Lung (tissue), 12 donors: ENCODE measurements around the gene BMERB1. TPM values are rescaled to one million over a fixed set of nuclear protein-coding genes. Genes with fewer than 3 reads are reported as not detected.
"Not testable (repeated sequence)": the region's sequence is repeated elsewhere in the genome, so short reads cannot be mapped to it uniquely, and the experiment has no call there.

Experiments used
- ATAC-seq: fragments of 200-7000 bp; cut with Tn5 transposase; one replicate; pipeline ENCODE4 v1.9.1; 2020; ENCODE audit warnings: moderate number of reproducible peaks; ENCODE audit not compliant: insufficient read depth, low FRiP score
- DNase-seq, 3 donors: peaks; one replicate each; pipeline ENCODE4 v3.0.0-alpha.2; 2013 to 2017
- H3K27ac ChIP-seq, 2 donors: one replicate each; pipeline ENCODE4 v1.5.1; 2013; ENCODE audit warnings: mild to moderate bottlenecking in 2 of 2, moderate library complexity in 2 of 2, control low read depth in 1 of 2, inconsistent platforms in 1 of 2, low read depth in 1 of 2, low read length in 1 of 2
- H3K27me3 ChIP-seq, 3 donors: one replicate each; pipeline ENCODE4 v1.5.1; 2013; ENCODE audit warnings: low read length in 2 of 3; ENCODE audit not compliant: control insufficient read depth in 3 of 3, insufficient read depth in 3 of 3
- H3K36me3 ChIP-seq, 4 donors: one replicate each; pipeline ENCODE4 v1.5.1; 2013; ENCODE audit warnings: low read length in 4 of 4, mild to moderate bottlenecking in 1 of 4, moderate library complexity in 1 of 4; ENCODE audit not compliant: control insufficient read depth in 4 of 4, insufficient read depth in 4 of 4
- H3K4me1 ChIP-seq, 5 donors: one replicate each; pipeline ENCODE4 v1.5.1; 2013; ENCODE audit warnings: low read length in 5 of 5, mild to moderate bottlenecking in 2 of 5, moderate library complexity in 1 of 5; ENCODE audit not compliant: control insufficient read depth in 5 of 5, insufficient read depth in 5 of 5
- H3K4me3 ChIP-seq: one replicate; pipeline ENCODE4 v1.5.1; 2013; ENCODE audit warnings: mild to moderate bottlenecking, control low read depth, moderate library complexity
- H3K9ac ChIP-seq, 2 donors: one replicate each; pipeline ENCODE4 v1.5.1; 2013; ENCODE audit warnings: low read length in 2 of 2, control low read depth in 1 of 2; ENCODE audit not compliant: insufficient read depth in 1 of 2
- H3K9me3 ChIP-seq, 4 donors: one replicate each; pipeline ENCODE4 v1.5.1; 2013; ENCODE audit warnings: low read length in 3 of 4, mild to moderate bottlenecking in 1 of 4, moderate library complexity in 1 of 4; ENCODE audit not compliant: control insufficient read depth in 4 of 4, insufficient read depth in 3 of 4
- WGBS, 2 donors: extraction: QIAGEN DNeasy Blood & Tissue Kit; methylation state at CpG; one replicate each; pipeline ENCODE4 v1.1.7; 2013; 5-methylcytosine and 5-hydroxymethylcytosine counted together
- polyA plus RNA-seq, 2 donors: library from polyadenylated mRNA; stranded (reverse); fragments of 200-250 nt; gene quantifications; one replicate each; pipeline ENCODE4 v1.2.1, GENCODE V29; 2013
- total RNA-seq, 2 donors: library from RNA; depleted of rRNA in 1 of 2; stranded (reverse); fragments of >200 nt in 1 of 2; gene quantifications; one replicate each; pipeline ENCODE4 v1.2.1, GENCODE V29; 2014 to 2021
- TF ChIP-seq, protein P1 (sequence below): IDR thresholded peaks from 2 replicates; pipeline ENCODE4 v1.5.1; 2012; ENCODE audit warnings: mild to moderate bottlenecking; ENCODE audit errors: control extremely low read depth, extremely low read depth
- donor health status: control.
- donor health status: control.
- donor health status: Bipolar disorder and iron deficiency.
- donor health status: healthy.
- donor health status: DM: yes; HTN: yes; CAD: no.

Gene BMERB1
- total and polyA plus RNA-seq, 4 donors = 5.6 to 17.5 (median 7.9) TPM

DNA sequence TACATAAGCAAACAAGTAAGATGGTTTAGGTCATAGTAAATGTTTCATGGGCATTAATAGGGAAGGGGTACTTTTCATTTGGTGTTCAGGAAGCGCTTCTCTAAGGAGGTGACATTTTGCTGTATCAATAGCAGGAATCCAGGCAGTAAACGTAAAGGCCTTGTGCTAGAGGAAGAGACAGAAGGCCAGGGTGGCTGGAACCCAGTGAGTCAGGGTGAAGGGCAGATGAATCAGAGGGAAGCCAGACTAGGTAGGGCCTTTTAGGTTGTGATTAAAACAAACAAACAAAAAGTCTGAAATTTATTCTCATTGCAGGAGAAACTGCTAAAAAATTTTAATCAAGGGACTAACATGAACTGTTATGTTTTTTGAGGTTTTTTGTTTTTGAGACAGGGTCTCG lies 6.5 kb downstream of the BMERB1 start:
- DNase-seq = no peak
- Histone ChIP-seq H3K9ac (no peak overlapping the region), H3K4me3 (no peak overlapping the region), H3K27me3 (peaks cover 0 to 1% (median 0%) of the 10 kb centered on the region in 3 donors), H3K4me1 (peaks cover 0 to 10% (median 0%) of the 10 kb centered on the region in 5 donors), H3K36me3 (no peaks in the 10 kb centered on the region), H3K27ac (no peak overlapping the region), H3K9me3 (no peaks in the 10 kb centered on the region)
- 94 to 97% methylated on average over 3 of the region's 3 CpGs for WGBS, 2 donors
- TF ChIP-seq, protein P1, sequence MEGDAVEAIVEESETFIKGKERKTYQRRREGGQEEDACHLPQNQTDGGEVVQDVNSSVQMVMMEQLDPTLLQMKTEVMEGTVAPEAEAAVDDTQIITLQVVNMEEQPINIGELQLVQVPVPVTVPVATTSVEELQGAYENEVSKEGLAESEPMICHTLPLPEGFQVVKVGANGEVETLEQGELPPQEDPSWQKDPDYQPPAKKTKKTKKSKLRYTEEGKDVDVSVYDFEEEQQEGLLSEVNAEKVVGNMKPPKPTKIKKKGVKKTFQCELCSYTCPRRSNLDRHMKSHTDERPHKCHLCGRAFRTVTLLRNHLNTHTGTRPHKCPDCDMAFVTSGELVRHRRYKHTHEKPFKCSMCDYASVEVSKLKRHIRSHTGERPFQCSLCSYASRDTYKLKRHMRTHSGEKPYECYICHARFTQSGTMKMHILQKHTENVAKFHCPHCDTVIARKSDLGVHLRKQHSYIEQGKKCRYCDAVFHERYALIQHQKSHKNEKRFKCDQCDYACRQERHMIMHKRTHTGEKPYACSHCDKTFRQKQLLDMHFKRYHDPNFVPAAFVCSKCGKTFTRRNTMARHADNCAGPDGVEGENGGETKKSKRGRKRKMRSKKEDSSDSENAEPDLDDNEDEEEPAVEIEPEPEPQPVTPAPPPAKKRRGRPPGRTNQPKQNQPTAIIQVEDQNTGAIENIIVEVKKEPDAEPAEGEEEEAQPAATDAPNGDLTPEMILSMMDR = no peak
- no peak for ATAC-seq

DNA sequence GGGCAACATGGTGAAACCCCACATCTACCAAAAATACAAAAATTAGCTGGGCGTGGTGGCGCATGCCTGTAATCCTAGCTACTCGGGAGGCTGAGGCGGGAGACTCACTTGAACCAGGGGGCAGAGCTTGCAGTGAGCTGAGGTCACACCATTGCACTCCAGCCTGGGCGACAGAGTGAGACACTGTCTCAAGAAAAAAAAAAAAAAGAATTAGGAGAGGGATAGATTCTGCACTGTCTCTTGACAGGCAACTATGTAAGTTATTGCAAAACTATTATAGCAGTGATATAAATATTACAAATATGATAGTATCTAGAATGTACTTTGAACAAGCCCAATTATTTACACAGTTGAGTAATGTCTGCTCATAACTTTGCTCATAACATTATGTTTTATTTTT lies 7.8 kb downstream of the BMERB1 start:
- not testable (repeated sequence) for H3K9me3 ChIP-seq, DNase-seq, H3K4me1 ChIP-seq, ATAC-seq, H3K4me3 ChIP-seq, H3K27ac ChIP-seq, H3K9ac ChIP-seq, H3K27me3 ChIP-seq, H3K36me3 ChIP-seq
- WGBS, 2 donors = 88 to 95% methylated on average over 5 of the region's 5 CpGs

DNA sequence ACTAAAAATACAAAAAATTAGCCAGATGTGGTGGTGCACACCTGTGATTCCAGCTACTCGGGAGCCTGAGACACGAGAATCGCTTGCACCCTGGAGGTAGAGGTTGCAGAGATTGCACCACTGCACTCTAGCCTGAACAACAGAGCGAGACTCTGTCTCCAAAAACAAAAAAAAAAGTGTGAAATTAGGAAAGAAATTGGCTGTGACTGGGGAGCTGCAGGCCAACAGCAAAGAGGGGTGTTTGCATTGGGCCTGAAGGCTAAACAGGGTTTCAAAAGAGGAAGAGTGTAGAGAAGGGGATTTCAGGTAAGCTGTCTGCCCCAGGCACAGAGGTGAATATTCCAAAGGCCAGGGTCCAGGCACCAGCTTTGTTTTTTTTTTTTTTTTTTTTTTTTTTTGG lies 9.4 kb downstream of the BMERB1 start:
- H3K27ac ChIP-seq = no peak overlapping the region
- no peaks in the 10 kb centered on the region for H3K27me3 ChIP-seq
- no peaks in the 10 kb centered on the region for H3K36me3 ChIP-seq
- H3K9ac ChIP-seq = no peak overlapping the region
- no peak for ATAC-seq
- TF ChIP-seq, protein P1 = no peak
- no peak for DNase-seq
- H3K9me3 ChIP-seq = no peaks in the 10 kb centered on the region
- no peak overlapping the region for H3K4me3 ChIP-seq
- 94 to 95% methylated on average over 4 of the region's 4 CpGs for WGBS, 2 donors
- H3K4me1 ChIP-seq = peaks cover 0 to 10% (median 0%) of the 10 kb centered on the region in 5 donors

DNA sequence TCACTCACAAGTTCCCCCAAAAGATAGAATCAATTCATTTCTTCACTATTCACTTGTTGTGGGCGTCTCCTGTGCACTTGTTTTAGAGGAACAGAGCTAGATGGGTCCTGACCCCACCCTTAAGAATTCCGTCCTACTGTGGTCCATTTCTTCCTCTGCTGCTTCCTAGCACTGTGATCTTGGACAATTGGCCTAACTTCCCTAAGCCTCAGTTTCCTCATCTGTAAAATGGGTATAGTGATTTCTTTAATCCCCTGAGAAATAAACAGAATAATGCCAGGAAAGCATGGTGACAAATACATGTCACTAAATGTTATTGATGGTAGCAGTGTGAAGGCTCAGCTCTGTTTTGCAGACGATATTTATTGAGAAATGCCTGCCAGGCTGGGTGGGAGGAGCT lies 9.9 kb downstream of the BMERB1 start:
- H3K27ac ChIP-seq = no peak overlapping the region
- no peaks in the 10 kb centered on the region for H3K9me3 ChIP-seq
- H3K4me3 ChIP-seq = no peak overlapping the region
- H3K27me3 ChIP-seq = no peaks in the 10 kb centered on the region
- WGBS, 2 donors = 92 to 93% methylated on average over 3 of the region's 3 CpGs
- H3K36me3 ChIP-seq = no peaks in the 10 kb centered on the region
- TF ChIP-seq, protein P1 = no peak
- ATAC-seq = no peak
- no peak for DNase-seq
- no peak overlapping the region for H3K9ac ChIP-seq
- peaks cover 0 to 10% (median 0%) of the 10 kb centered on the region in 5 donors for H3K4me1 ChIP-seq
